ENCODE results near the gene WDR12.

- TF ChIP-seq CTCF (IDR thresholded peaks at IDR 0.05), result no peak
- no peak for TF ChIP-seq POLR2AphosphoS5 (IDR thresholded peaks at IDR 0.05)
- no peak for TF ChIP-seq POLR2A (IDR thresholded peaks at IDR 0.05; ENCODE audit: low read depth)
Measured at GRCh38 chr2:202848813-202849212, 62.7 kb downstream of the WDR12 start.
